ENCODE results near the gene DROSHA. TPM values are rescaled to one million over a fixed set of nuclear protein-coding genes. Genes with fewer than 3 reads are reported as not detected.

Gene DROSHA
- total and polyA plus RNA-seq, 2 of the 8 experiments (the other 6 are each of a cell fraction or from before 2014, with no cell fraction given), result 65.9 to 122 TPM

DNA sequence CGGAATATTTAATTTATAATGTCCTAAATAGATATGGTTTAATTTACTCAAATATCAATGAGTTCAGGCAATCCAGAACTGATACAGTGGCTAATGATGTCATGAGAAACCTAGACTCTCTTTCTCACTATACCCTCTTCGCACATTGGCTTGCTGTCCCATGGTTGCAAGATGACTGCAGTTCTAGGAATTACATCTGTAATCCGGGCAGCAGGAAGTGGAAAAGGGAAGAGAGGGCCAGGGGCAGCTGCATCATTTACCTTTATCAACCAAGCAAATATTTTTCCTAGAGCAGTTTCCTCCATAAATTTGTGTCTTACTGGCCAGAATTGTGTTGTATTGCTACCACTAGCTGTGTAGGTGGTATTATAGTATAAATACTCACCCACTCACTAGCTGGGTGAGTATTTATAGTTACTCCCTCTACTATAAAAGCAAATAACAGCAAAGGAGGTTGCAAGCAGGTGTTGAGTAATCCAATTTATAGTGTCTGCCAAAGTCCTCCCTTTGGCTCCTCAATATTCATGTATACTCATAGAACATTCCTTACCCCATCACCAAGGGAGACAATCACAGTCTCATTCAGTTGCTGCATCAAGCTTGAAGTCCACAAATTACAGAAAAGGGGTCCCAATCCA is 168.8 kb downstream of the DROSHA start:
- WGBS, 2 experiments (ENCODE audit: extremely low coverage in 1 of 2, insufficient coverage in 1 of 2, insufficient read length in 1 of 2, insufficient replicate concordance in 2 of 2, low coverage in 1 of 2, low lambda C conversion rate in 2 of 2, missing lambda C conversion rate in 1 of 2), result 84% methylated on average over 3 of the region's 3 CpGs; no CpG with 5 or more reads in 1 of the 2 experiments
- no peaks in the 10 kb centered on the region for H4K20me1 ChIP-seq (replicated peaks in 1 of 2; ENCODE audit: control insufficient read depth in 1 of 2, insufficient read depth in 2 of 2, low read length in 2 of 2)
- FAIRE-seq (no peak), DNase-seq (ENCODE audit: low read depth in 1 of 2, low spot score in 2 of 2) (no peak)
- H4K91ac ChIP-seq (replicated peaks; ENCODE audit: insufficient read length, low read length), result no peak overlapping the region
- no peak overlapping the region for H3K4me3 ChIP-seq (ENCODE audit: extremely low read depth in 1 of 4, insufficient read depth in 2 of 4, low read depth in 3 of 4, low read length in 4 of 4)
- no peak overlapping the region for H3K56ac ChIP-seq (replicated peaks; ENCODE audit: insufficient read length, low read depth, low read length)
- H3K9ac ChIP-seq (replicated peaks in 1 of 4; ENCODE audit: extremely low read depth in 1 of 4, low read depth in 3 of 4, low read length in 3 of 4), result no peak overlapping the region
- H2BK12ac ChIP-seq (ENCODE audit: low read depth, low read length), result peak overlapping the region; percentile 85; the same call in 1 of the 2 replicates
- ChIA-PET CTCF (ENCODE audit: partially characterized antibody) (interaction anchor here (1.2 kb wide), 1 partner anchor 33 kb away, joined by 3 read pairs; no protein-coding TSS in a partner anchor), POLR2A (ENCODE audit: partially characterized antibody) (no interaction called here)
- peak overlapping the region; percentile 9; the same call in 1 of the 2 replicates for H2BK5ac ChIP-seq (ENCODE audit: low read depth, low read length)
- H3K27ac ChIP-seq (ENCODE audit: low read depth, low read length), result no peak overlapping the region
- no peak overlapping the region for H2AK5ac ChIP-seq (ENCODE audit: low read depth, low read length)
- no peak overlapping the region for H2BK120ac ChIP-seq (replicated peaks; ENCODE audit: low read depth, low read length)
- no peaks in the 10 kb centered on the region for H3K36me3 ChIP-seq (ENCODE audit: control insufficient read depth in 2 of 4, insufficient read depth in 4 of 4, low read length in 3 of 4)
- H4K5ac ChIP-seq (ENCODE audit: insufficient read length, low read depth, low read length), result no peak overlapping the region
- H2AFZ ChIP-seq (ENCODE audit: low read length), result no peak overlapping the region
- peak overlapping the region; percentile 2; the same call in 1 of the 2 replicates for H2BK20ac ChIP-seq (ENCODE audit: low read length)
- H4K8ac ChIP-seq (ENCODE audit: extremely low read depth, insufficient read depth, low read length), result no peak overlapping the region
- no peaks in the 10 kb centered on the region; a peak in 1 of 4 replicates for H3K9me3 ChIP-seq (ENCODE audit: insufficient read depth in 2 of 2, low read depth in 1 of 2, low read length in 1 of 2)
- H3K23ac ChIP-seq (ENCODE audit: insufficient read length), result no peak overlapping the region
- H2BK15ac ChIP-seq (ENCODE audit: low read length), result no peak overlapping the region
- H3K23me2 ChIP-seq (ENCODE audit: low read depth, low read length), result peaks cover 5% of the 10 kb centered on the region; the same call in 1 of the 2 replicates
- H3K4me2 ChIP-seq (ENCODE audit: insufficient read depth in 1 of 2, low read depth in 2 of 2, low read length in 2 of 2), result no peak overlapping the region
- H3K79me2 ChIP-seq (ENCODE audit: control insufficient read depth in 1 of 2, insufficient read depth in 2 of 2, low read length in 2 of 2), result no peaks in the 10 kb centered on the region
- no peaks in the 10 kb centered on the region for H3K27me3 ChIP-seq (replicated peaks in 1 of 4; ENCODE audit: control insufficient read depth in 3 of 4, extremely low read depth in 1 of 4, insufficient read depth in 3 of 4, low read length in 3 of 4)
- H3K4ac ChIP-seq (replicated peaks; ENCODE audit: insufficient read length, low read depth, low read length), result no peak overlapping the region
- no peaks in the 10 kb centered on the region for H3K79me1 ChIP-seq (ENCODE audit: low read depth, low read length)
- H3K18ac ChIP-seq (ENCODE audit: extremely low read depth, low read length), result no peak overlapping the region
- H3K14ac ChIP-seq (ENCODE audit: insufficient read length), result no peak overlapping the region
- peaks cover 0 to 8% (median 2%) of the 10 kb centered on the region in 4 experiments; a peak in 2 of 7 replicates for H3K4me1 ChIP-seq (replicated peaks in 1 of 4; ENCODE audit: control insufficient read depth in 3 of 4, insufficient read depth in 4 of 4, low read length in 3 of 4)
- no peak for TF ChIP-seq NANOG (IDR thresholded peaks at IDR 0.05; ENCODE audit: insufficient read depth, low read depth, low read length, poor library complexity, severe bottlenecking)
- no peak for TF ChIP-seq JUND (IDR thresholded peaks at IDR 0.05; ENCODE audit: low read length)
- TF ChIP-seq, protein P1, sequence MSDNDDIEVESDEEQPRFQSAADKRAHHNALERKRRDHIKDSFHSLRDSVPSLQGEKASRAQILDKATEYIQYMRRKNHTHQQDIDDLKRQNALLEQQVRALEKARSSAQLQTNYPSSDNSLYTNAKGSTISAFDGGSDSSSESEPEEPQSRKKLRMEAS (IDR thresholded peaks at IDR 0.05), result no peak
- TF ChIP-seq KDM5A (IDR thresholded peaks at IDR 0.05; ENCODE audit: low read length), result no peak
- no peak for TF ChIP-seq ASH2L (IDR thresholded peaks at IDR 0.05; ENCODE audit: low read length)
- TF ChIP-seq SP1 (IDR thresholded peaks at IDR 0.05; ENCODE audit: low read depth, low read length), result no peak
- TF ChIP-seq EP300 (IDR thresholded peaks at IDR 0.05; ENCODE audit: borderline replicate concordance in 1 of 2, low read depth in 2 of 2, low read length in 2 of 2), result no peak
- no peak for TF ChIP-seq CHD2 (IDR thresholded peaks at IDR 0.05; ENCODE audit: low read length)
- no peak for TF ChIP-seq RAD21 (IDR thresholded peaks at IDR 0.05 in 1 of 2, conservative IDR thresholded peaks at IDR 0.05 in 1 of 2; ENCODE audit: low read depth in 2 of 2, low read length in 2 of 2)
- no peak for TF ChIP-seq SAP30 (IDR thresholded peaks at IDR 0.05; ENCODE audit: insufficient read depth, insufficient replicate concordance, low read length)

Measured in H1 (cell line).